NT2/D1 (cell line): Measurements from ENCODE around the gene LYVE1.

ENCODE experiments used
- DNase-seq: peaks from one replicate; pipeline ENCODE4 v3.0.0-alpha.2; 2011; ENCODE audit warnings: low read depth, low spot score
- H3K27me3 ChIP-seq: 2 replicates; pipeline ENCODE4 v1.6.0; 2011; ENCODE audit warnings: mild to moderate bottlenecking; ENCODE audit not compliant: insufficient read length, insufficient read depth
- H3K36me3 ChIP-seq: 2 replicates; pipeline ENCODE4 v1.6.1; 2011; ENCODE audit warnings: mild to moderate bottlenecking, low read length, mixed read lengths; ENCODE audit not compliant: insufficient read depth, insufficient read length
- H3K4me1 ChIP-seq: 2 replicates; pipeline ENCODE4 v1.5.1; 2011; ENCODE audit not compliant: insufficient read depth, insufficient read length
- H3K4me3 ChIP-seq: 2 replicates; pipeline ENCODE4 v1.5.1; 2011; ENCODE audit warnings: low read depth; ENCODE audit not compliant: insufficient read length
- H3K9ac ChIP-seq: 2 replicates; pipeline ENCODE4 v1.6.0; 2011; ENCODE audit warnings: low read depth; ENCODE audit not compliant: insufficient read length
- H3K9me3 ChIP-seq: 2 replicates; pipeline ENCODE4 v1.5.1; 2011; ENCODE audit warnings: mild to moderate bottlenecking, low read length; ENCODE audit not compliant: insufficient read depth
- SUZ12 ChIP-seq: IDR thresholded peaks from 2 replicates; pipeline ENCODE4 v1.6.1; 2011; ENCODE audit not compliant: insufficient read length, insufficient read depth; ENCODE audit errors: extremely low read depth
- YY1 ChIP-seq: IDR thresholded peaks from 2 replicates; pipeline ENCODE4 v1.6.1; 2011; ENCODE audit not compliant: insufficient read length, insufficient read depth
- ZNF274 ChIP-seq: IDR thresholded peaks from 2 replicates; pipeline ENCODE4 v1.6.1; 2011; ENCODE audit warnings: mild to moderate bottlenecking, low read depth, low read length

Gene LYVE1

GRCh38 chr11:10556590-10556989 lies 11.9 kb downstream of the LYVE1 start:
- no peak for DNase-seq
- Histone ChIP-seq H3K4me3 (no peak overlapping the region), H3K36me3 (no peaks in the 10 kb centered on the region), H3K4me1 (no peaks in the 10 kb centered on the region), H3K27me3 (no peaks in the 10 kb centered on the region), H3K9ac (no peak overlapping the region), H3K9me3 (no peaks in the 10 kb centered on the region)
- TF ChIP-seq SUZ12, result no peak
- TF ChIP-seq ZNF274, result no peak
- TF ChIP-seq YY1, result no peak

- no peaks in the 10 kb centered on the region for H3K4me1 ChIP-seq
- no peaks in the 10 kb centered on the region for H3K36me3 ChIP-seq
- no peak for TF ChIP-seq SUZ12
- TF ChIP-seq ZNF274, result no peak
- no peak for TF ChIP-seq YY1
- no peaks in the 10 kb centered on the region for H3K27me3 ChIP-seq
- no peak for DNase-seq
- no peak overlapping the region for H3K9ac ChIP-seq
- H3K9me3 ChIP-seq, result no peaks in the 10 kb centered on the region
- H3K4me3 ChIP-seq, result no peak overlapping the region
Measured at GRCh38 chr11:10551845-10552352, 16.6 kb downstream of the LYVE1 start.

GRCh38 chr11:10551290-10551592 lies 17.2 kb downstream of the LYVE1 start:
- H3K9me3 ChIP-seq, result no peaks in the 10 kb centered on the region
- H3K4me3 ChIP-seq, result no peak overlapping the region
- no peaks in the 10 kb centered on the region for H3K36me3 ChIP-seq
- H3K27me3 ChIP-seq, result no peaks in the 10 kb centered on the region
- no peak for TF ChIP-seq SUZ12
- no peak for TF ChIP-seq YY1
- TF ChIP-seq ZNF274, result no peak
- H3K9ac ChIP-seq, result no peak overlapping the region
- DNase-seq, result no peak
- H3K4me1 ChIP-seq, result no peaks in the 10 kb centered on the region

- no peaks in the 10 kb centered on the region for H3K27me3 ChIP-seq
- TF ChIP-seq SUZ12 (no peak), YY1 (no peak), ZNF274 (no peak)
- no peak overlapping the region for H3K9ac ChIP-seq
- H3K4me3 ChIP-seq, result no peak overlapping the region
- H3K4me1 ChIP-seq, result no peaks in the 10 kb centered on the region
- DNase-seq, result no peak
- H3K9me3 ChIP-seq, result no peaks in the 10 kb centered on the region; the same call in 1 of the 2 replicates
- no peaks in the 10 kb centered on the region for H3K36me3 ChIP-seq
Measured at GRCh38 chr11:10550503-10551289, 17.8 kb downstream of the LYVE1 start.

- Histone ChIP-seq H3K4me1 (no peaks in the 10 kb centered on the region), H3K27me3 (peaks cover 11% of the 10 kb centered on the region), H3K36me3 (no peaks in the 10 kb centered on the region), H3K9me3 (peaks cover 16% of the 10 kb centered on the region; the same call in 1 of the 2 replicates), H3K4me3 (no peak overlapping the region), H3K9ac (no peak overlapping the region)
- no peak for TF ChIP-seq YY1
- TF ChIP-seq ZNF274, result no peak
- no peak for DNase-seq
Measured at GRCh38 chr11:10544491-10545465, 23.7 kb downstream of the LYVE1 start.

- peaks cover 12% of the 10 kb centered on the region for H3K27me3 ChIP-seq
Measured at GRCh38 chr11:10543782-10544181, 24.7 kb downstream of the LYVE1 start.

GRCh38 chr11:10542776-10543175 lies 25.7 kb downstream of the LYVE1 start:
- no peaks in the 10 kb centered on the region for H3K4me1 ChIP-seq
- no peaks in the 10 kb centered on the region for H3K36me3 ChIP-seq
- no peak overlapping the region for H3K9ac ChIP-seq
- DNase-seq, result no peak
- H3K27me3 ChIP-seq, result peaks cover 12% of the 10 kb centered on the region
- H3K4me3 ChIP-seq, result no peak overlapping the region
- TF ChIP-seq ZNF274 (no peak), SUZ12 (no peak), YY1 (no peak)
- peaks cover 16% of the 10 kb centered on the region; the same call in 1 of the 2 replicates for H3K9me3 ChIP-seq

More at GRCh38 chr11:10543782-10544181, 24.7 kb downstream of the LYVE1 start:
- Histone ChIP-seq H3K9ac (no peak overlapping the region), H3K9me3 (peaks cover 16% of the 10 kb centered on the region; the same call in 1 of the 2 replicates), H3K4me1 (no peaks in the 10 kb centered on the region), H3K4me3 (no peak overlapping the region), H3K36me3 (no peaks in the 10 kb centered on the region)
- TF ChIP-seq SUZ12 (no peak), YY1 (no peak), ZNF274 (no peak)
- no peak for DNase-seq
